H1 (cell line): Measurements from ENCODE around the gene KRT12. TPM values are rescaled to one million over a fixed set of nuclear protein-coding genes. Genes with fewer than 3 reads are reported as not detected.

Source experiments
- CTCF ChIA-PET: fragments of 300-600 bp; sonication (Branson Sonifier 250); formaldehyde crosslinking; loops from one replicate; lab custom pipeline; 2021; ENCODE audit not compliant: partially characterized antibody; lab: Charles Lee
- POLR2A ChIA-PET: fragments of 300-600 bp; sonication (Branson Sonifier 250); formaldehyde crosslinking; loops from one replicate; lab custom pipeline; 2021; ENCODE audit warnings: inconsistent platforms; ENCODE audit not compliant: partially characterized antibody; lab: Charles Lee
- DNase-seq, 2 experiments: peaks; one replicate each; pipeline versions ENCODE4 v3.0.0 to v3.0.0-alpha.2; 2010 to 2022; ENCODE audit warnings: low spot score in 2 of 2, low read depth in 1 of 2, mixed read lengths in 1 of 2
- FAIRE-seq: peaks from 2 replicates; lab custom pipeline; 2011; peaks lifted over from hg19 to GRCh38; lab: Jason Lieb, UNC
- H2AFZ ChIP-seq: 2 replicates; pipeline ENCODE4 v1.8.1; 2012; ENCODE audit warnings: low read length, inconsistent platforms
- H2AK5ac ChIP-seq: 2 replicates; pipeline ENCODE4 v1.6.1; 2013; ENCODE audit warnings: low read depth, low read length
- H2BK120ac ChIP-seq: replicated peaks from 2 replicates; pipeline ENCODE3; 2013; ENCODE audit warnings: low read depth, low read length, inconsistent platforms
- H2BK12ac ChIP-seq: 2 replicates; pipeline ENCODE4 v1.6.1; 2013; ENCODE audit warnings: low read depth, low read length
- H2BK15ac ChIP-seq: 2 replicates; pipeline ENCODE4 v1.6.1; 2013; ENCODE audit warnings: low read length
- H2BK20ac ChIP-seq: 2 replicates; pipeline ENCODE4 v1.6.1; 2013; ENCODE audit warnings: low read length
- H2BK5ac ChIP-seq: 2 replicates; pipeline ENCODE4 v1.6.1; 2013; ENCODE audit warnings: low read depth, low read length
- H3K14ac ChIP-seq: 2 replicates; pipeline ENCODE4 v1.6.1; 2013; ENCODE audit warnings: inconsistent platforms; ENCODE audit not compliant: insufficient read length
- H3K18ac ChIP-seq: 2 replicates; pipeline ENCODE4 v1.6.1; 2013; ENCODE audit warnings: low read length; ENCODE audit errors: extremely low read depth
- H3K23ac ChIP-seq: 2 replicates; pipeline ENCODE4 v1.6.1; 2013; ENCODE audit warnings: inconsistent platforms; ENCODE audit not compliant: insufficient read length
- H3K23me2 ChIP-seq: 2 replicates; pipeline ENCODE4 v1.6.1; 2013; ENCODE audit warnings: low read depth, low read length
- H3K27ac ChIP-seq: 2 replicates; pipeline ENCODE4 v1.6.1; 2011; ENCODE audit warnings: low read depth, low read length, inconsistent platforms
- H3K27me3 ChIP-seq, 4 experiments: replicated peaks in 1 of 4; 1 replicate in 1 of 4; 2 replicates in 3 of 4; pipeline versions ENCODE4 v1.6.1 to v1.8.1; 2011 to 2013; ENCODE audit warnings: low read length in 3 of 4, mild to moderate bottlenecking in 3 of 4, inconsistent platforms in 2 of 4, mixed read lengths in 2 of 4, moderate library complexity in 1 of 4; ENCODE audit not compliant: control insufficient read depth in 3 of 4, insufficient read depth in 3 of 4; ENCODE audit errors: extremely low read depth in 1 of 4
- H3K36me3 ChIP-seq, 4 experiments: 2 replicates each; pipeline versions ENCODE4 v1.6.1 to v1.8.1; 2011 to 2013; ENCODE audit warnings: mild to moderate bottlenecking in 4 of 4, low read length in 3 of 4, moderate library complexity in 2 of 4, control low read depth in 1 of 4, inconsistent platforms in 1 of 4; ENCODE audit not compliant: insufficient read depth in 4 of 4, control insufficient read depth in 2 of 4
- H3K4ac ChIP-seq: replicated peaks from 2 replicates; pipeline ENCODE3; 2013; ENCODE audit warnings: low read length, low read depth, mixed read lengths, inconsistent platforms; ENCODE audit not compliant: insufficient read length
- H3K4me1 ChIP-seq, 4 experiments: replicated peaks in 1 of 4; 1 replicate in 1 of 4; 2 replicates in 3 of 4; pipeline versions ENCODE4 v1.6.1 to v1.8.1; 2011 to 2013; ENCODE audit warnings: low read length in 3 of 4, inconsistent platforms in 2 of 4, mixed read lengths in 1 of 4; ENCODE audit not compliant: insufficient read depth in 4 of 4, control insufficient read depth in 3 of 4
- H3K4me2 ChIP-seq, 2 experiments: 2 replicates each; pipeline versions ENCODE4 v1.6.1 to v1.8.1; 2011 to 2013; ENCODE audit warnings: low read depth in 2 of 2, low read length in 2 of 2, control low read depth in 1 of 2, inconsistent platforms in 1 of 2, mild to moderate bottlenecking in 1 of 2; ENCODE audit not compliant: insufficient read depth in 1 of 2
- H3K4me3 ChIP-seq, 4 experiments: fragments of 200-600, 300-600 bp in 1 of 4; sonication (generic), shearing (Covaris generic), sonication (Bioruptor Twin) in 1 of 4; 2 replicates each; pipeline versions ENCODE4 v1.5.1 to v1.8.1; 2011 to 2016; ENCODE audit warnings: low read length in 4 of 4, low read depth in 3 of 4, control low read depth in 2 of 4, inconsistent platforms in 2 of 4, mild to moderate bottlenecking in 2 of 4, mixed read lengths in 1 of 4, moderate library complexity in 1 of 4; ENCODE audit not compliant: insufficient read depth in 2 of 4; ENCODE audit errors: extremely low read depth in 1 of 4
- H3K56ac ChIP-seq: replicated peaks from 2 replicates; pipeline ENCODE3; 2013; ENCODE audit warnings: low read depth, mild to moderate bottlenecking, mixed read lengths, low read length, inconsistent platforms; ENCODE audit not compliant: insufficient read length
- H3K79me1 ChIP-seq: 2 replicates; pipeline ENCODE4 v1.6.1; 2013; ENCODE audit warnings: low read depth, low read length, control low read depth
- H3K79me2 ChIP-seq, 2 experiments: 2 replicates each; pipeline versions ENCODE4 v1.6.1 to v1.8.1; 2012 to 2013; ENCODE audit warnings: low read length in 2 of 2, mild to moderate bottlenecking in 2 of 2, inconsistent platforms in 1 of 2; ENCODE audit not compliant: insufficient read depth in 2 of 2, control insufficient read depth in 1 of 2
- H3K9ac ChIP-seq, 4 experiments: replicated peaks in 1 of 4; 1 replicate in 1 of 4; 2 replicates in 3 of 4; pipeline versions ENCODE4 v1.6.1 to v1.8.1; 2011 to 2013; ENCODE audit warnings: low read depth in 3 of 4, low read length in 3 of 4, control low read depth in 2 of 4, mild to moderate bottlenecking in 2 of 4, moderate library complexity in 2 of 4, inconsistent platforms in 1 of 4; ENCODE audit errors: extremely low read depth in 1 of 4
- H3K9me3 ChIP-seq, 2 experiments: 2 replicates each; pipeline versions ENCODE4 v1.6.1 to v1.8.1; 2012 to 2013; ENCODE audit warnings: mild to moderate bottlenecking in 2 of 2, moderate library complexity in 2 of 2, control low read depth in 1 of 2, inconsistent platforms in 1 of 2, low read depth in 1 of 2, low read length in 1 of 2, mixed read lengths in 1 of 2; ENCODE audit not compliant: insufficient read depth in 2 of 2
- H4K20me1 ChIP-seq, 2 experiments: replicated peaks in 1 of 2; 2 replicates each; pipeline versions ENCODE3 to v1.8.1; 2011 to 2013; ENCODE audit warnings: inconsistent platforms in 2 of 2, low read length in 2 of 2, mild to moderate bottlenecking in 1 of 2; ENCODE audit not compliant: insufficient read depth in 2 of 2, control insufficient read depth in 1 of 2
- H4K5ac ChIP-seq: 2 replicates; pipeline ENCODE4 v1.6.1; 2013; ENCODE audit warnings: low read length, low read depth, mixed read lengths, inconsistent platforms; ENCODE audit not compliant: insufficient read length
- H4K8ac ChIP-seq: 2 replicates; pipeline ENCODE4 v1.8.0; 2013; ENCODE audit warnings: mild to moderate bottlenecking, moderate library complexity, low read length, inconsistent platforms; ENCODE audit not compliant: insufficient read depth; ENCODE audit errors: extremely low read depth
- H4K91ac ChIP-seq: replicated peaks from 2 replicates; pipeline ENCODE3; 2013; ENCODE audit warnings: low read length, mixed read lengths, inconsistent platforms; ENCODE audit not compliant: insufficient read length
- BACH1 ChIP-seq: IDR thresholded peaks from 2 replicates; pipeline ENCODE4 v1.6.1; 2012; ENCODE audit warnings: low read length, improper control_type of control experiment
- EGR1 ChIP-seq: IDR thresholded peaks from 2 replicates; pipeline ENCODE4 v1.6.1; 2011; ENCODE audit warnings: low read depth, low read length, borderline replicate concordance
- PHF8 ChIP-seq: fragments of 200-600 bp; sonication (generic); conservative IDR thresholded peaks from 2 replicates; pipeline ENCODE4 v1.7.1; 2012; ENCODE audit warnings: low read depth, mild to moderate bottlenecking, inconsistent platforms, low read length, moderate library complexity
- POU5F1 ChIP-seq: IDR thresholded peaks from 2 replicates; pipeline ENCODE4 v1.6.1; 2011; ENCODE audit warnings: low read depth, mild to moderate bottlenecking, low read length, moderate library complexity
- RBBP5 ChIP-seq: IDR thresholded peaks from 2 replicates; pipeline ENCODE4 v1.7.1; 2012; ENCODE audit warnings: low read depth, mild to moderate bottlenecking, inconsistent platforms, low read length, moderate library complexity, borderline replicate concordance
- RFX5 ChIP-seq: IDR thresholded peaks from 2 replicates; pipeline ENCODE4 v1.6.1; 2011; ENCODE audit warnings: low read depth, low read length, improper control_type of control experiment, borderline replicate concordance
- TAF1 ChIP-seq: IDR thresholded peaks from 2 replicates; pipeline ENCODE4 v1.6.1; 2011; ENCODE audit warnings: mild to moderate bottlenecking, low read depth, low read length
- YY1 ChIP-seq: IDR thresholded peaks from 2 replicates; pipeline ENCODE4 v1.6.1; 2011; ENCODE audit warnings: low read depth, mild to moderate bottlenecking, low read length
- WGBS, 2 experiments: shearing (Covaris generic) in 1 of 2; methylation state at CpG; one replicate each; pipeline versions ENCODE4 v1.1.6 to v1.1.7; 2013 to 2015; ENCODE audit warnings: low lambda C conversion rate in 2 of 2, mixed read lengths in 2 of 2, inconsistent platforms in 1 of 2, low coverage in 1 of 2, missing lambda C conversion rate in 1 of 2; ENCODE audit not compliant: insufficient replicate concordance in 2 of 2, insufficient coverage in 1 of 2, insufficient read length in 1 of 2; ENCODE audit errors: extremely low coverage in 1 of 2, missing lambda C conversion rate in 1 of 2; 5-methylcytosine and 5-hydroxymethylcytosine counted together
- polyA plus RNA-seq, 7 experiments: library from polyadenylated mRNA; depleted of rRNA in 3 of 7; stranded (reverse) in 5 of 7; unstranded in 2 of 7; fragments of >200 nt in 5 of 7; fragments of 200-250 nt in 2 of 7; gene quantifications; 1 replicate in 5 of 7; 2 replicates in 1 of 7; 4 replicates in 1 of 7; pipeline versions ENCODE4 v1.2.1 to v1.2.3, GENCODE V29; 2011 to 2013; ENCODE audit warnings: missing spikeins in 2 of 7, mixed read lengths in 2 of 7
- total RNA-seq: library from RNA; stranded (reverse); fragmentation: NEBNext Ultra II Directional; extraction: Animal tissue kit (Norgen Biotek cat#: 25700); gene quantifications from 2 replicates; pipeline ENCODE4 v1.2.1, GENCODE V29; 2021
- TF ChIP-seq, protein P1 (sequence below), 3 experiments: IDR thresholded peaks; 1 replicate in 2 of 3; 2 replicates in 1 of 3; pipeline versions ENCODE4 v1.5.1 to v1.6.1; 2011; ENCODE audit warnings: low read length in 3 of 3, mild to moderate bottlenecking in 3 of 3, inconsistent platforms in 2 of 3, low read depth in 1 of 3, moderate library complexity in 1 of 3; ENCODE audit not compliant: insufficient read depth in 1 of 3; ENCODE audit errors: control extremely low read depth in 1 of 3

Gene KRT12
- total and polyA plus RNA-seq, 2 of the 8 experiments (the other 6 are each of a cell fraction or from before 2014, with no cell fraction given), result not detected

DNA sequence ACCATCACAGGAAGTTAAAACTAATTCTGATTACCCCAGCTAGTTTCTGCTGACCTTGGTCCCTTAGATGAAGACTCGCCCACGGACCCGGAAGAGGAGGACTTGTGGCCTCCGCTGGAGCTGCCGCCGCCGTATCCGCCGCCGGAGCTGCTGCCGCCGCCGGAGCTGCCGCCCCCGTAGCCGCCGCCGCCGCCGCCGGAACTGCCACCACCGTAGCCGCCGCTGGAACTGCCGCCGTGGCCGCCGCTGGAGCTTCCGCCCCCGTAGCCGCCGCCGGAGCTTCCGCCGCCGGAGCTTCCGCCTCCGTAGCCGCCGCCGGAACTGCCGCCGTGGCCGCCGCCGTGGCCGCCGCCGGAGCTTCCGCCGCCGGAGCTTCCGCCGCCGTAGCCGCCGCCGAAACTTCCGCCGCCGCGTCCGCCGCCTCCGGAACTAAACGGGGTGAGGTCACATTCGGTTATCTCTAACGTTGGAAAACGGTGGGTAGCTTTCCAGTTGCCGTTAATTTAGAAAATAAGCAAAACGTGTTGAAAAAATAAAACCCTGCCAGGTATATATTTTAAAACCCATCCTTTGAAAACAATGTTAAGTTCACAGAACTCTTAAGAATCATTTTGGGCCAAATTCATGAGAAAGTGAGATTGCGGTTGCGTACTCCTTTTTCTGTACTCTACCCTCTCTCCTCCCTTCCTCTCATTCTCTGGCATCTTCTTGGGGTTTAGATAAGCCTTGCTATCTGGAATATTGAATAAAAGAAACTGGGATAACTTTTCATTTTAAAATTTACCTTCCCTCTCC is 48.1 kb downstream of the KRT12 start:
- Histone ChIP-seq H2BK15ac (no peak overlapping the region), H3K23me2 (no peaks in the 10 kb centered on the region), H3K9ac (peak overlapping the region in 2 of 4 experiments; percentile 34 to 59; a peak in 2 of 7 replicates), H3K18ac (no peak overlapping the region), H3K36me3 (peaks cover 0 to 5% (median 4%) of the 10 kb centered on the region in 4 experiments; a peak in 2 of 8 replicates), H3K27ac (no peak overlapping the region), H4K20me1 (no peaks in the 10 kb centered on the region), H2AK5ac (no peak overlapping the region), H3K4me3 (peak overlapping the region; percentile 54 to 86 (median 68)), H3K27me3 (no peaks in the 10 kb centered on the region; a peak in 2 of 7 replicates), H3K79me1 (no peaks in the 10 kb centered on the region), H3K14ac (no peak overlapping the region), H3K4ac (no peak overlapping the region), H4K5ac (no peak overlapping the region), H2AFZ (0 out of 2 replicates have a peak overlapping the region, but pooled peaks have one; percentile 60), H3K9me3 (no peaks in the 10 kb centered on the region), H4K8ac (peak overlapping the region; percentile 92; the same call in 1 of the 2 replicates), H2BK12ac (no peak overlapping the region), H2BK120ac (no peak overlapping the region), H4K91ac (no peak overlapping the region), H2BK20ac (no peak overlapping the region), H2BK5ac (no peak overlapping the region), H3K56ac (peak overlapping the region; percentile 55), H3K23ac (no peak overlapping the region), H3K4me1 (no peaks in the 10 kb centered on the region; a peak in 1 of 7 replicates), H3K4me2 (peak overlapping the region; percentile 57 to 66), H3K79me2 (no peaks in the 10 kb centered on the region)
- no peak for FAIRE-seq
- POLR2A ChIA-PET, result interaction anchor here (1.1 to 1.2 kb wide), 3 partner anchors 14 to 870 kb away, joined by 3 to 5 read pairs (median 4); no protein-coding TSS in a partner anchor
- DNase-seq, result peak in 1 of 2 experiments; percentile 69
- WGBS, 2 experiments, result 4% methylated on average over 61 of the region's 73 CpGs; no CpG with 5 or more reads in 1 of the 2 experiments
- CTCF ChIA-PET, result interaction anchor here (1.2 kb wide), 1 partner anchor 45 kb away, joined by 3 read pairs; no protein-coding TSS in a partner anchor
- TF ChIP-seq PHF8 (peak; percentile 75), YY1 (no peak), RFX5 (no peak), TAF1 (0 out of 2 replicates have a peak, but pooled peaks have one; percentile 41), POU5F1 (no peak), EGR1 (peak; percentile 77), BACH1 (no peak), RBBP5 (no peak)
- TF ChIP-seq, protein P1, sequence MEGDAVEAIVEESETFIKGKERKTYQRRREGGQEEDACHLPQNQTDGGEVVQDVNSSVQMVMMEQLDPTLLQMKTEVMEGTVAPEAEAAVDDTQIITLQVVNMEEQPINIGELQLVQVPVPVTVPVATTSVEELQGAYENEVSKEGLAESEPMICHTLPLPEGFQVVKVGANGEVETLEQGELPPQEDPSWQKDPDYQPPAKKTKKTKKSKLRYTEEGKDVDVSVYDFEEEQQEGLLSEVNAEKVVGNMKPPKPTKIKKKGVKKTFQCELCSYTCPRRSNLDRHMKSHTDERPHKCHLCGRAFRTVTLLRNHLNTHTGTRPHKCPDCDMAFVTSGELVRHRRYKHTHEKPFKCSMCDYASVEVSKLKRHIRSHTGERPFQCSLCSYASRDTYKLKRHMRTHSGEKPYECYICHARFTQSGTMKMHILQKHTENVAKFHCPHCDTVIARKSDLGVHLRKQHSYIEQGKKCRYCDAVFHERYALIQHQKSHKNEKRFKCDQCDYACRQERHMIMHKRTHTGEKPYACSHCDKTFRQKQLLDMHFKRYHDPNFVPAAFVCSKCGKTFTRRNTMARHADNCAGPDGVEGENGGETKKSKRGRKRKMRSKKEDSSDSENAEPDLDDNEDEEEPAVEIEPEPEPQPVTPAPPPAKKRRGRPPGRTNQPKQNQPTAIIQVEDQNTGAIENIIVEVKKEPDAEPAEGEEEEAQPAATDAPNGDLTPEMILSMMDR (IDR thresholded peaks at IDR 0.05; ENCODE audit: control extremely low read depth in 1 of 3, insufficient read depth in 1 of 3, low read depth in 1 of 3, low read length in 3 of 3), result no peak
